Body of pancreas (tissue), 4 donors: ENCODE measurements around the gene RIC3. TPM values are rescaled to one million over a fixed set of nuclear protein-coding genes. Genes with fewer than 3 reads are reported as not detected.

Experiments
- ATAC-seq: fragments of 150-250 bp; one replicate; pipeline ENCODE4 v1.9.1; 2016
- DNase-seq, 4 donors: peaks; one replicate each; pipeline ENCODE4 v3.0.0-alpha.2; 2019
- H3K27ac ChIP-seq, 4 donors: fragments of 200-600 bp; sonication (generic); 1 replicate in 3 of 4; 2 replicates in 1 of 4; pipeline versions ENCODE4 v1.5.1 to v1.6.1; 2016 to 2019; ENCODE audit warnings: mild to moderate bottlenecking in 1 of 4, mixed read lengths in 1 of 4, moderate library complexity in 1 of 4
- H3K27me3 ChIP-seq, 2 donors: fragments of 200-600 bp; sonication (generic); one replicate each; pipeline ENCODE4 v1.6.0; 2016; ENCODE audit warnings: mild to moderate bottlenecking in 1 of 2
- H3K36me3 ChIP-seq, 2 donors: fragments of 200-600 bp; sonication (generic); replicated peaks in 1 of 2; 2 replicates each; pipeline ENCODE4 v1.5.1; 2016; ENCODE audit warnings: low read depth in 2 of 2; ENCODE audit not compliant: insufficient read depth in 1 of 2
- H3K4me1 ChIP-seq: fragments of 200-600 bp; sonication (generic); one replicate; pipeline ENCODE4 v1.6.0; 2016
- H3K4me3 ChIP-seq, 2 donors: fragments of 200-600 bp; sonication (generic); 1 replicate in 1 of 2; 2 replicates in 1 of 2; pipeline ENCODE4 v1.5.1; 2016 to 2019
- H3K9me3 ChIP-seq, 3 donors: fragments of 200-600 bp; sonication (generic); 1 replicate in 2 of 3; 2 replicates in 1 of 3; pipeline ENCODE4 v1.5.1; 2016
- CTCF ChIP-seq, 7 experiments: fragments of 450-650 bp in 4 of 7; fragments of 200-600 bp in 3 of 7; sonication (generic) in 3 of 7; IDR thresholded peaks; one replicate each; pipeline ENCODE4 v1.5.1; 2016 to 2019; ENCODE audit warnings: antibody characterized with exemption in 7 of 7
- POLR2A ChIP-seq, 3 donors: fragments of 450-650 bp; IDR thresholded peaks; one replicate each; pipeline ENCODE4 v1.6.1; 2016; ENCODE audit warnings: antibody characterized with exemption in 3 of 3, mild to moderate bottlenecking in 2 of 3
- WGBS, 2 donors: methylation state at CpG; one replicate each; pipeline ENCODE4 v1.1.5; 2017; 5-methylcytosine and 5-hydroxymethylcytosine counted together
- intact Hi-C: fragments of 100-400 bp; cut with DNase I; formaldehyde crosslinking; loops from one replicate; pipeline ENCODE4 v1.15.1; 2023
- total RNA-seq, 2 donors: library from RNA; depleted of rRNA; stranded (reverse); fragments of >200 nt; gene quantifications; one replicate each; pipeline ENCODE4 v1.1.0, GENCODE V29; 2016

Gene RIC3
- total RNA-seq, 2 donors from 2014 or later = 40.0 to 44.5 TPM

GRCh38 chr11:8085011-8085645 lies 83.7 kb downstream of the RIC3 start:
- no peak for TF ChIP-seq POLR2A (IDR thresholded peaks at IDR 0.05)
- TF ChIP-seq CTCF (IDR thresholded peaks at IDR 0.05) = no peak
- Histone ChIP-seq H3K27me3 (no peaks in the 10 kb centered on the region), H3K9me3 (no peaks in the 10 kb centered on the region), H3K4me1 (peaks cover 9% of the 10 kb centered on the region), H3K27ac (no peak overlapping the region), H3K4me3 (no peak overlapping the region), H3K36me3 (no peaks in the 10 kb centered on the region)
- ATAC-seq (no peak), DNase-seq (no peak)
- intact Hi-C loops = no loop called here
- WGBS, 2 donors = 78 to 80% methylated on average over 8 to 10 of the region's 11 CpGs

GRCh38 chr11:8084352-8084751 lies 84.5 kb downstream of the RIC3 start:
- H3K4me1 ChIP-seq = peaks cover 9% of the 10 kb centered on the region
- H3K27ac ChIP-seq = no peak overlapping the region
- ATAC-seq (no peak), DNase-seq (no peak)
- 85 to 91% methylated on average over 6 of the region's 6 CpGs for WGBS, 2 donors
- no peaks in the 10 kb centered on the region for H3K9me3 ChIP-seq
- H3K27me3 ChIP-seq = no peaks in the 10 kb centered on the region
- H3K36me3 ChIP-seq = no peaks in the 10 kb centered on the region
- no peak for TF ChIP-seq POLR2A (IDR thresholded peaks at IDR 0.05)
- TF ChIP-seq CTCF (IDR thresholded peaks at IDR 0.05) = no peak
- H3K4me3 ChIP-seq = no peak overlapping the region
- intact Hi-C loops = no loop called here

- no peak for ATAC-seq
- Histone ChIP-seq H3K27ac (no peak overlapping the region), H3K9me3 (no peaks in the 10 kb centered on the region), H3K4me3 (no peak overlapping the region), H3K36me3 (no peaks in the 10 kb centered on the region), H3K4me1 (peaks cover 9% of the 10 kb centered on the region), H3K27me3 (no peaks in the 10 kb centered on the region)
- WGBS, 2 donors = 56 to 77% methylated on average over 1 of the region's 1 CpG
- TF ChIP-seq CTCF (IDR thresholded peaks at IDR 0.05) (no peak), POLR2A (IDR thresholded peaks at IDR 0.05) (no peak)
- intact Hi-C loops = no loop called here
- no peak for DNase-seq
These were observed 84.9 kb downstream of the RIC3 start for GRCh38 chr11:8083871-8084281.

GRCh38 chr11:8083088-8083395 lies 85.8 kb downstream of the RIC3 start:
- WGBS, 2 donors = 81 to 83% methylated on average over 9 of the region's 9 CpGs
- intact Hi-C loops = no loop called here
- no peak for ATAC-seq
- TF ChIP-seq CTCF (IDR thresholded peaks at IDR 0.05) (no peak), POLR2A (IDR thresholded peaks at IDR 0.05) (no peak)
- Histone ChIP-seq H3K27me3 (no peaks in the 10 kb centered on the region), H3K4me3 (no peak overlapping the region), H3K9me3 (no peaks in the 10 kb centered on the region), H3K4me1 (peaks cover 9% of the 10 kb centered on the region), H3K27ac (no peak overlapping the region), H3K36me3 (no peaks in the 10 kb centered on the region)
- no peak for DNase-seq

- Histone ChIP-seq H3K4me3 (no peak overlapping the region), H3K4me1 (peaks cover 9% of the 10 kb centered on the region), H3K27me3 (no peaks in the 10 kb centered on the region), H3K9me3 (no peaks in the 10 kb centered on the region), H3K36me3 (no peaks in the 10 kb centered on the region), H3K27ac (no peak overlapping the region)
- intact Hi-C loops = no loop called here
- 88 to 92% methylated on average over 13 to 15 of the region's 15 CpGs for WGBS, 2 donors
- no peak for DNase-seq
- TF ChIP-seq CTCF (IDR thresholded peaks at IDR 0.05) (no peak), POLR2A (IDR thresholded peaks at IDR 0.05) (no peak)
- no peak for ATAC-seq
These were observed 86.3 kb downstream of the RIC3 start for GRCh38 chr11:8082391-8083087.
